Hepatocyte (in vitro differentiated cells): ENCODE data around the gene CCDC183. TPM values are rescaled to one million over a fixed set of nuclear protein-coding genes. Genes with fewer than 3 reads are reported as not detected.
"Not testable (repeated sequence)": the region's sequence is repeated elsewhere in the genome, so short reads cannot be mapped to it uniquely, and the experiment has no call there.

ENCODE experiments used
- DNase-seq: peaks from one replicate; pipeline ENCODE4 v3.0.0-alpha.2; 2016; ENCODE audit warnings: low spot score
- H2AFZ ChIP-seq: fragments of 200-600 bp; sonication (generic); 2 replicates; pipeline ENCODE4 v1.6.0; 2016; ENCODE audit warnings: antibody characterized with exemption, mild to moderate bottlenecking
- H3K27ac ChIP-seq: fragments of 200-600 bp; sonication (generic); 2 replicates; pipeline ENCODE4 v1.5.1; 2016; ENCODE audit warnings: mild to moderate bottlenecking
- H3K27me3 ChIP-seq: fragments of 200-600 bp; sonication (generic); 2 replicates; pipeline ENCODE4 v1.6.1; 2016
- H3K36me3 ChIP-seq: fragments of 200-600 bp; sonication (generic); replicated peaks from 2 replicates; pipeline ENCODE4 v1.5.1; 2016; ENCODE audit warnings: low read depth; ENCODE audit not compliant: insufficient read depth
- H3K4me1 ChIP-seq: fragments of 200-600 bp; sonication (generic); 2 replicates; pipeline ENCODE4 v1.5.1; 2016; ENCODE audit warnings: mild to moderate bottlenecking, moderate library complexity; ENCODE audit not compliant: insufficient read depth
- H3K4me2 ChIP-seq: fragments of 200-600 bp; sonication (generic); 2 replicates; pipeline ENCODE4 v1.6.0; 2016
- H3K4me3 ChIP-seq: fragments of 200-600 bp; sonication (generic); 2 replicates; pipeline ENCODE4 v1.5.1; 2016; ENCODE audit warnings: mild to moderate bottlenecking
- H3K79me2 ChIP-seq: fragments of 200-600 bp; sonication (generic); 2 replicates; pipeline ENCODE4 v1.6.0; 2017; ENCODE audit warnings: mild to moderate bottlenecking
- H3K9me2 ChIP-seq: fragments of 200-600 bp; sonication (generic); replicated peaks from 2 replicates; pipeline ENCODE4 v1.6.0; 2017; ENCODE audit warnings: mild to moderate bottlenecking; ENCODE audit not compliant: insufficient read depth
- H3K9me3 ChIP-seq: fragments of 200-600 bp; sonication (generic); 2 replicates; pipeline ENCODE4 v1.5.1; 2016; ENCODE audit warnings: low read depth, mild to moderate bottlenecking
- H4K20me1 ChIP-seq: fragments of 200-600 bp; sonication (generic); 2 replicates; pipeline ENCODE4 v1.6.0; 2016; ENCODE audit warnings: mild to moderate bottlenecking; ENCODE audit not compliant: insufficient read depth, poor library complexity, severe bottlenecking
- CTCF ChIP-seq: fragments of 200-600 bp; sonication (generic); IDR thresholded peaks from 2 replicates; pipeline ENCODE4 v1.5.1; 2016; ENCODE audit warnings: antibody characterized with exemption, mild to moderate bottlenecking; ENCODE audit not compliant: poor library complexity
- EZH2 ChIP-seq: fragments of 200-600 bp; sonication (generic); IDR thresholded peaks from 2 replicates; pipeline ENCODE4 v1.6.1; 2016; ENCODE audit warnings: antibody characterized with exemption, mild to moderate bottlenecking, borderline replicate concordance
- EZH2phosphoT487 ChIP-seq: fragments of 200-600 bp; sonication (generic); IDR thresholded peaks from one replicate; pipeline ENCODE4 v1.6.1; 2018; ENCODE audit warnings: antibody characterized with exemption, mild to moderate bottlenecking, low read depth, moderate library complexity; ENCODE audit not compliant: unreplicated experiment, severe bottlenecking
- WGBS: methylation state at CpG from one replicate; pipeline ENCODE4 v1.1.6; 2016; ENCODE audit warnings: low lambda C conversion rate; ENCODE audit errors: missing lambda C conversion rate; 5-methylcytosine and 5-hydroxymethylcytosine counted together
- polyA plus RNA-seq: library from polyadenylated mRNA; unstranded; fragments of >200 nt; fragmentation: Nextera tagmentation; extraction: Ambion mirVana; gene quantifications from 2 replicates; pipeline ENCODE4 v1.2.1, GENCODE V29; 2016
- total RNA-seq: library from RNA; depleted of rRNA; stranded (reverse); fragments of >200 nt; gene quantifications from 2 replicates; pipeline ENCODE4 v1.2.3, GENCODE V29; 2014

The CCDC183 gene
- total and polyA plus RNA-seq, 2 experiments from 2014 or later = 17.7 to 32.1 TPM

GRCh38 chr9:136793086-136793946, 2.8 kb upstream of the CCDC183 start:
- no peaks in the 10 kb centered on the region for H4K20me1 ChIP-seq
- H3K9me2 ChIP-seq = no peaks in the 10 kb centered on the region
- no peaks in the 10 kb centered on the region for H3K9me3 ChIP-seq
- no peaks in the 10 kb centered on the region for H3K27me3 ChIP-seq
- H3K4me1 ChIP-seq = peaks cover 61% of the 10 kb centered on the region
- H3K27ac ChIP-seq = peak overlapping the region; percentile 97
- no peak for TF ChIP-seq CTCF
- no peak for TF ChIP-seq EZH2phosphoT487
- no peak for TF ChIP-seq EZH2
- no peak overlapping the region for H3K4me3 ChIP-seq
- no peak overlapping the region for H2AFZ ChIP-seq
- H3K79me2 ChIP-seq = peaks cover 25% of the 10 kb centered on the region
- DNase-seq = peak; percentile 78
- no peaks in the 10 kb centered on the region for H3K36me3 ChIP-seq
- H3K4me2 ChIP-seq = peak overlapping the region; percentile 87
- 83% methylated on average over 17 of the region's 17 CpGs for WGBS

GRCh38 chr9:136794281-136794999, 1.7 kb upstream of the CCDC183 start:
- H3K36me3 ChIP-seq = no peaks in the 10 kb centered on the region
- H3K4me1 ChIP-seq = peaks cover 64% of the 10 kb centered on the region
- TF ChIP-seq EZH2phosphoT487 (no peak), EZH2 (no peak), CTCF (no peak)
- no peaks in the 10 kb centered on the region for H3K9me2 ChIP-seq
- no peaks in the 10 kb centered on the region for H4K20me1 ChIP-seq
- H3K79me2 ChIP-seq = peaks cover 28% of the 10 kb centered on the region
- DNase-seq = no peak
- H3K4me2 ChIP-seq = peak overlapping the region; percentile 29
- no peak overlapping the region for H3K4me3 ChIP-seq
- WGBS = 89% methylated on average over 14 of the region's 14 CpGs
- H2AFZ ChIP-seq = no peak overlapping the region
- no peaks in the 10 kb centered on the region for H3K27me3 ChIP-seq
- H3K27ac ChIP-seq = peak overlapping the region; percentile 97
- H3K9me3 ChIP-seq = no peaks in the 10 kb centered on the region

- H2AFZ ChIP-seq = no peak overlapping the region
- no peaks in the 10 kb centered on the region for H4K20me1 ChIP-seq
- peaks cover 62% of the 10 kb centered on the region for H3K4me1 ChIP-seq
- 85% methylated on average over 6 of the region's 6 CpGs for WGBS
- H3K4me3 ChIP-seq = no peak overlapping the region
- no peaks in the 10 kb centered on the region for H3K9me2 ChIP-seq
- TF ChIP-seq CTCF (no peak), EZH2phosphoT487 (no peak), EZH2 (no peak)
- H3K27me3 ChIP-seq = no peaks in the 10 kb centered on the region
- peaks cover 28% of the 10 kb centered on the region for H3K79me2 ChIP-seq
- peak overlapping the region; percentile 29 for H3K4me2 ChIP-seq
- DNase-seq = no peak
- H3K36me3 ChIP-seq = no peaks in the 10 kb centered on the region
- H3K9me3 ChIP-seq = no peaks in the 10 kb centered on the region
- peak overlapping the region; percentile 97 for H3K27ac ChIP-seq
Observed at GRCh38 chr9:136795000-136795348, 1.2 kb upstream of the CCDC183 start.

- WGBS = 1% methylated on average over 10 of the region's 10 CpGs
- Histone ChIP-seq H3K4me1 (peaks cover 61% of the 10 kb centered on the region), H3K27ac (peak overlapping the region; percentile 97)
Observed at GRCh38 chr9:136796775-136797347, 723 bp downstream of the CCDC183 start.

More at GRCh38 chr9:136796775-136797347, 723 bp downstream of the CCDC183 start:
- not testable (repeated sequence) for H3K36me3 ChIP-seq, H4K20me1 ChIP-seq, H3K9me3 ChIP-seq, H2AFZ ChIP-seq, H3K9me2 ChIP-seq, H3K4me3 ChIP-seq, H3K27me3 ChIP-seq
- DNase-seq = peak; percentile 78
- Histone ChIP-seq H3K79me2 (peaks cover 29% of the 10 kb centered on the region), H3K4me2 (peak overlapping the region; percentile 87)
